ENCODE measurements around the gene CCDC136. TPM values are rescaled to one million over a fixed set of nuclear protein-coding genes. Genes with fewer than 3 reads are reported as not detected.

Gene CCDC136
- total and polyA plus RNA-seq, 2 experiments from 2014 or later: 27.1 to 55.7 TPM

GRCh38 chr7:128763541-128763940 lies 28.2 kb upstream of the CCDC136 start:
- ATAC-seq: no peak

DNA sequence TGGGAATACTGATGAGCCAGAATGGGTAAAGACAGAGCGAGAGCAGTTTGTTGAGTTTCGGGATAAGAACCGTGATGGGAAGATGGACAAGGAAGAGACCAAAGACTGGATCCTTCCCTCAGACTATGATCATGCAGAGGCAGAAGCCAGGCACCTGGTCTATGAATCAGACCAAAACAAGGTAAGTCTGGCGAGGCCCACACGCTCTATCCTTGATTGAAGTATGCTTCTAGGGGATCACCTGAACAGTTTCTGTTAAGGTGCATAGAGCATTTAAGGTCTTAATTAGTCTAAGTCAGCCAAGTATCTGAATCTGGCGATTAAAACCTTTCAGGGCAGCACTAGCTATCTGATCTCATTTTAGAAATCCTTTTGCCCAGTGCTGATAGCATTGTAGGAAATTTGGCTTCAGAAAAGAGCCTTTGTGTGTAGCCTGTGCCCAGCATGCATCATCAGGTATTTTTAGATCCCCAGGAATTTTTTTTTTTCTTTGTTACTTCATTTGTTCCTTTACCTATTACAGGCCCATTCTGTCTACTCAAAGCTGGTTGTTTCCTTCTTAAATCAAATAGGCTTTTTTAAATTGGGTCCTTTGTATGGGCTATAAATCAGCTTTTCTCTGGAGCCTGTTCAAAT lies 24.2 kb upstream of the CCDC136 start:
- Histone ChIP-seq H3K36me3 (ENCODE audit: insufficient read depth) (peaks cover 59% of the 10 kb centered on the region), H3F3A (replicated peaks; ENCODE audit: low read depth) (0 out of 2 replicates have a peak, but pooled peaks cover 7% of the 10 kb centered on the region), H3K27me3 (ENCODE audit: insufficient read depth) (no peaks in the 10 kb centered on the region), H2AFZ (no peak overlapping the region), H3K79me2 (replicated peaks; ENCODE audit: insufficient read depth) (no peaks in the 10 kb centered on the region; the same call in 1 of the 2 replicates), H3K4me2 (no peak overlapping the region), H3K4me3 (no peak overlapping the region), H4K20me1 (replicated peaks; ENCODE audit: insufficient read depth) (peaks cover 11% of the 10 kb centered on the region; the same call in 1 of the 2 replicates), H3K9me2 (ENCODE audit: insufficient read depth) (no peaks in the 10 kb centered on the region), H3K4me1 (ENCODE audit: insufficient read depth) (no peaks in the 10 kb centered on the region), H3K27ac (ENCODE audit: low read depth) (no peak overlapping the region)
- Mint-ChIP-seq H3K4me1 (no peaks in the 10 kb centered on the region), H3K9me3 (no peaks in the 10 kb centered on the region), H3K36me3 (ENCODE audit: low read depth) (peaks cover 70% of the 10 kb centered on the region), H3K27me3 (ENCODE audit: insufficient read depth, low read depth, poor library complexity) (no peaks in the 10 kb centered on the region), H3K4me3 (no peak overlapping the region), H3K27ac (no peak overlapping the region)
- TF ChIP-seq CREB1 (CRISPR knock-in tag; IDR thresholded peaks at IDR 0.05; ENCODE audit: low read depth): no peak
- no peak for TF ChIP-seq ZNF114 (CRISPR knock-in tag; IDR thresholded peaks at IDR 0.05)
- TF ChIP-seq, protein P1, sequence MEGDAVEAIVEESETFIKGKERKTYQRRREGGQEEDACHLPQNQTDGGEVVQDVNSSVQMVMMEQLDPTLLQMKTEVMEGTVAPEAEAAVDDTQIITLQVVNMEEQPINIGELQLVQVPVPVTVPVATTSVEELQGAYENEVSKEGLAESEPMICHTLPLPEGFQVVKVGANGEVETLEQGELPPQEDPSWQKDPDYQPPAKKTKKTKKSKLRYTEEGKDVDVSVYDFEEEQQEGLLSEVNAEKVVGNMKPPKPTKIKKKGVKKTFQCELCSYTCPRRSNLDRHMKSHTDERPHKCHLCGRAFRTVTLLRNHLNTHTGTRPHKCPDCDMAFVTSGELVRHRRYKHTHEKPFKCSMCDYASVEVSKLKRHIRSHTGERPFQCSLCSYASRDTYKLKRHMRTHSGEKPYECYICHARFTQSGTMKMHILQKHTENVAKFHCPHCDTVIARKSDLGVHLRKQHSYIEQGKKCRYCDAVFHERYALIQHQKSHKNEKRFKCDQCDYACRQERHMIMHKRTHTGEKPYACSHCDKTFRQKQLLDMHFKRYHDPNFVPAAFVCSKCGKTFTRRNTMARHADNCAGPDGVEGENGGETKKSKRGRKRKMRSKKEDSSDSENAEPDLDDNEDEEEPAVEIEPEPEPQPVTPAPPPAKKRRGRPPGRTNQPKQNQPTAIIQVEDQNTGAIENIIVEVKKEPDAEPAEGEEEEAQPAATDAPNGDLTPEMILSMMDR (conservative IDR thresholded peaks at IDR 0.05; ENCODE audit: low read depth in 2 of 2): no peak
- no peak for TF ChIP-seq ZNF331 (CRISPR knock-in tag; IDR thresholded peaks at IDR 0.05; ENCODE audit: low read depth)
- no peak for TF ChIP-seq POLR2AphosphoS5 (IDR thresholded peaks at IDR 0.05; ENCODE audit: low read depth)
- ATAC-seq (no peak), DNase-seq (ENCODE audit: low spot score) (no peak)

More at GRCh38 chr7:128763541-128763940, 28.2 kb upstream of the CCDC136 start:
- 0 out of 2 replicates have a peak overlapping the region, but pooled peaks have one; percentile 14 for H3K27ac ChIP-seq (ENCODE audit: low read depth)
- no peaks in the 10 kb centered on the region for H3K9me2 ChIP-seq (ENCODE audit: insufficient read depth)
- H3K79me2 ChIP-seq (replicated peaks; ENCODE audit: insufficient read depth): no peaks in the 10 kb centered on the region; the same call in 1 of the 2 replicates
- H3K27ac Mint-ChIP-seq: no peak overlapping the region
- H3K4me2 ChIP-seq: no peak overlapping the region
- TF ChIP-seq STAT1 (IDR thresholded peaks at IDR 0.05; ENCODE audit: unreplicated experiment) (no peak), ZNF114 (CRISPR knock-in tag; IDR thresholded peaks at IDR 0.05) (no peak), POLR2AphosphoS5 (IDR thresholded peaks at IDR 0.05; ENCODE audit: low read depth) (no peak), EZH2 (IDR thresholded peaks at IDR 0.05; ENCODE audit: low read depth, unreplicated experiment) (no peak), EZH2phosphoT487 (IDR thresholded peaks at IDR 0.05; ENCODE audit: unreplicated experiment) (no peak), ZNF331 (CRISPR knock-in tag; IDR thresholded peaks at IDR 0.05; ENCODE audit: low read depth) (no peak)
- TF ChIP-seq, protein P1 (conservative IDR thresholded peaks at IDR 0.05; ENCODE audit: low read depth in 2 of 2): no peak
- no peak overlapping the region for H3K4me3 ChIP-seq
- no peaks in the 10 kb centered on the region for H3K9me3 Mint-ChIP-seq
- peaks cover 29% of the 10 kb centered on the region for H4K20me1 ChIP-seq (replicated peaks; ENCODE audit: insufficient read depth)
- H3K4me1 Mint-ChIP-seq: no peaks in the 10 kb centered on the region
- H3K27me3 ChIP-seq (ENCODE audit: insufficient read depth): no peaks in the 10 kb centered on the region
- no peak overlapping the region for H3K4me3 Mint-ChIP-seq
- H3K27me3 Mint-ChIP-seq (ENCODE audit: insufficient read depth, low read depth, poor library complexity): peaks cover 1% of the 10 kb centered on the region
- peaks cover 67% of the 10 kb centered on the region for H3K36me3 ChIP-seq (ENCODE audit: insufficient read depth)
- H3K4me1 ChIP-seq (ENCODE audit: insufficient read depth): no peaks in the 10 kb centered on the region
- no peak overlapping the region for H2AFZ ChIP-seq
- peaks cover 6% of the 10 kb centered on the region; the same call in 1 of the 2 replicates for H3F3A ChIP-seq (replicated peaks; ENCODE audit: low read depth)
- peaks cover 66% of the 10 kb centered on the region for H3K36me3 Mint-ChIP-seq (ENCODE audit: low read depth)
- no peak for DNase-seq (ENCODE audit: low spot score)

Data from GM23338 (cell line).